ENCODE results near the gene FBLN1. TPM values are rescaled to one million over a fixed set of nuclear protein-coding genes. Genes with fewer than 3 reads are reported as not detected.

FBLN1 gene
- total and polyA plus RNA-seq, 12 donors: 31.3 to 126 (median 51.0) TPM

GRCh38 chr22:45544588-45545170 lies 42.0 kb downstream of the FBLN1 start:
- Histone ChIP-seq H3K4me3 (no peak overlapping the region), H3K4me1 (peaks cover 0 to 14% (median 0%) of the 10 kb centered on the region in 9 donors), H3K9me3 (no peaks in the 10 kb centered on the region), H3K27ac (peak overlapping the region in 1 of 10 donors; percentile 22), H3K36me3 (peaks cover 0 to 47% (median 0%) of the 10 kb centered on the region in 9 donors), H3K27me3 (peaks cover 0 to 3% (median 0%) of the 10 kb centered on the region in 7 donors)
- DNase-seq (peak in 1 of 2 donors; percentile 24), ATAC-seq (peak in 7 of 8 donors; percentile 38 to 67 (median 53))
- TF ChIP-seq, protein P1, sequence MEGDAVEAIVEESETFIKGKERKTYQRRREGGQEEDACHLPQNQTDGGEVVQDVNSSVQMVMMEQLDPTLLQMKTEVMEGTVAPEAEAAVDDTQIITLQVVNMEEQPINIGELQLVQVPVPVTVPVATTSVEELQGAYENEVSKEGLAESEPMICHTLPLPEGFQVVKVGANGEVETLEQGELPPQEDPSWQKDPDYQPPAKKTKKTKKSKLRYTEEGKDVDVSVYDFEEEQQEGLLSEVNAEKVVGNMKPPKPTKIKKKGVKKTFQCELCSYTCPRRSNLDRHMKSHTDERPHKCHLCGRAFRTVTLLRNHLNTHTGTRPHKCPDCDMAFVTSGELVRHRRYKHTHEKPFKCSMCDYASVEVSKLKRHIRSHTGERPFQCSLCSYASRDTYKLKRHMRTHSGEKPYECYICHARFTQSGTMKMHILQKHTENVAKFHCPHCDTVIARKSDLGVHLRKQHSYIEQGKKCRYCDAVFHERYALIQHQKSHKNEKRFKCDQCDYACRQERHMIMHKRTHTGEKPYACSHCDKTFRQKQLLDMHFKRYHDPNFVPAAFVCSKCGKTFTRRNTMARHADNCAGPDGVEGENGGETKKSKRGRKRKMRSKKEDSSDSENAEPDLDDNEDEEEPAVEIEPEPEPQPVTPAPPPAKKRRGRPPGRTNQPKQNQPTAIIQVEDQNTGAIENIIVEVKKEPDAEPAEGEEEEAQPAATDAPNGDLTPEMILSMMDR (IDR thresholded peaks at IDR 0.05): no peak
- 66 to 75% methylated on average over 12 of the region's 12 CpGs for WGBS, 2 donors
- intact Hi-C loops (cut with DNase I): no loop called here

GRCh38 chr22:45546333-45547015 lies 43.8 kb downstream of the FBLN1 start:
- intact Hi-C loops (cut with DNase I): no loop called here
- DNase-seq (no peak), ATAC-seq (no peak)
- peaks cover 0 to 43% (median 0%) of the 10 kb centered on the region in 9 donors for H3K36me3 ChIP-seq
- TF ChIP-seq, protein P1 (IDR thresholded peaks at IDR 0.05): no peak
- no peaks in the 10 kb centered on the region for H3K9me3 ChIP-seq
- no peak overlapping the region for H3K4me3 ChIP-seq
- H3K27ac ChIP-seq: no peak overlapping the region
- H3K27me3 ChIP-seq: no peaks in the 10 kb centered on the region
- WGBS, 2 donors: 90 to 93% methylated on average over 21 of the region's 21 CpGs
- H3K4me1 ChIP-seq: peaks cover 0 to 29% (median 12%) of the 10 kb centered on the region in 9 donors

DNA sequence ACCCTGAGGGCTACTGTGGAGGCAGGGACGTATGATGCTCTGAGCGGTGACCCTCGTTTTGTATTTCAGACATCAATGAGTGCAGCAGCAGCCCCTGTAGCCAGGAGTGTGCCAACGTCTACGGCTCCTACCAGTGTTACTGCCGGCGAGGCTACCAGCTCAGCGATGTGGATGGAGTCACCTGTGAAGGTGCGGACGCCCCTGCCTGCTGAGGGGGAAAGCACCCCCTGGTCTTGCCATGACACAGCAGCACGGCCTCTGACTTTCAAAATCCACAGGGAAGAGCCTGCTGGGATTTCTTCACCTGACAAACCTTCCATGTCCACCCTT lies 44.3 kb downstream of the FBLN1 start:
- DNase-seq (no peak), ATAC-seq (no peak)
- intact Hi-C loops (cut with DNase I): no loop called here
- Histone ChIP-seq H3K4me1 (peaks cover under 1 to 34% (median 16%) of the 10 kb centered on the region in 9 donors), H3K27ac (no peak overlapping the region), H3K27me3 (no peaks in the 10 kb centered on the region), H3K36me3 (peaks cover 0 to 38% (median 0%) of the 10 kb centered on the region in 9 donors), H3K9me3 (no peaks in the 10 kb centered on the region), H3K4me3 (no peak overlapping the region)
- TF ChIP-seq, protein P1 (IDR thresholded peaks at IDR 0.05): no peak
- WGBS, 2 donors: 92 to 98% methylated on average over 11 of the region's 11 CpGs

DNA sequence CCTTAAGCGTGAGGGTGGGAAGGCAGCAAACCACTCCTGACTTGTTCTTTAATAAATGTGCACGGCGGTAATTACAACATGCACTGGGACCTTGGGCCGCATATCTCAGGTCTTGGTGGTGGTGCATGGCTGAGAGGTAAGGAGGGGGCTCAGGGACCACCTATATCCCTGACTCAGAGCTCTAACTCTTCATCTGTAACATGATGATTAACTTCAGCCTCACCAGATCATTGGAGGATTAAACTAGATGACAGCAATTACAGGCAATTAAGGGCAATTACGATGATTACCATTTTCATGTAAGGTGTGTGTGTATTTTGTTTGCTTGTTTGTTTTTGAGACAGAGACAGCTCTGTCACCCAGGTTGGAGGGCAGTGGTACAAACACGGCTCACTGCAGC lies 45.0 kb downstream of the FBLN1 start:
- TF ChIP-seq, protein P1 (IDR thresholded peaks at IDR 0.05): no peak
- H3K27me3 ChIP-seq: no peaks in the 10 kb centered on the region
- intact Hi-C loops (cut with DNase I): no loop called here
- 86 to 95% methylated on average over 6 of the region's 6 CpGs for WGBS, 2 donors
- no peak overlapping the region for H3K4me3 ChIP-seq
- H3K9me3 ChIP-seq: no peaks in the 10 kb centered on the region
- H3K36me3 ChIP-seq: peaks cover 0 to 30% (median 0%) of the 10 kb centered on the region in 9 donors
- DNase-seq (no peak), ATAC-seq (no peak)
- no peak overlapping the region for H3K27ac ChIP-seq
- H3K4me1 ChIP-seq: peaks cover 3 to 41% (median 21%) of the 10 kb centered on the region in 9 donors

Data from heart right ventricle (tissue), 16 donors.